GM23338 (cell line): ENCODE results near the gene PDCD4.

Experiments used
- EZH2 ChIP-seq: fragments of 200-600 bp; sonication (generic); IDR thresholded peaks from one replicate; pipeline ENCODE4 v1.8.0; 2017; ENCODE audit warnings: antibody characterized with exemption, mild to moderate bottlenecking, low read depth; ENCODE audit not compliant: unreplicated experiment
- EZH2phosphoT487 ChIP-seq: fragments of 200-600 bp; sonication (generic); IDR thresholded peaks from one replicate; pipeline ENCODE4 v1.8.1; 2018; ENCODE audit warnings: antibody characterized with exemption; ENCODE audit not compliant: unreplicated experiment
- ZNF114 ChIP-seq: fragments of 250-450 bp; sonication (Bioruptor Pico); IDR thresholded peaks from 2 replicates; pipeline ENCODE4 v1.5.0; 2020; ENCODE audit warnings: mild to moderate bottlenecking, moderate library complexity
- TF ChIP-seq, protein P1 (sequence below), 2 experiments: fragments of 200-600 bp in 1 of 2; sonication (generic) in 1 of 2; conservative IDR thresholded peaks; 2 replicates each; pipeline versions ENCODE4 v1.5.1 to v1.6.1; 2016 to 2017; ENCODE audit warnings: antibody characterized with exemption in 2 of 2, low read depth in 2 of 2, mild to moderate bottlenecking in 2 of 2, moderate library complexity in 1 of 2
- TF ChIP-seq, protein P2 (sequence below): IDR thresholded peaks from one replicate; pipeline ENCODE4 v1.6.1; 2018; ENCODE audit warnings: antibody characterized with exemption; ENCODE audit not compliant: unreplicated experiment

GRCh38 chr10:110871298-110872084 lies at the start of gene PDCD4:
- no peak for TF ChIP-seq EZH2phosphoT487
- TF ChIP-seq, protein P1, sequence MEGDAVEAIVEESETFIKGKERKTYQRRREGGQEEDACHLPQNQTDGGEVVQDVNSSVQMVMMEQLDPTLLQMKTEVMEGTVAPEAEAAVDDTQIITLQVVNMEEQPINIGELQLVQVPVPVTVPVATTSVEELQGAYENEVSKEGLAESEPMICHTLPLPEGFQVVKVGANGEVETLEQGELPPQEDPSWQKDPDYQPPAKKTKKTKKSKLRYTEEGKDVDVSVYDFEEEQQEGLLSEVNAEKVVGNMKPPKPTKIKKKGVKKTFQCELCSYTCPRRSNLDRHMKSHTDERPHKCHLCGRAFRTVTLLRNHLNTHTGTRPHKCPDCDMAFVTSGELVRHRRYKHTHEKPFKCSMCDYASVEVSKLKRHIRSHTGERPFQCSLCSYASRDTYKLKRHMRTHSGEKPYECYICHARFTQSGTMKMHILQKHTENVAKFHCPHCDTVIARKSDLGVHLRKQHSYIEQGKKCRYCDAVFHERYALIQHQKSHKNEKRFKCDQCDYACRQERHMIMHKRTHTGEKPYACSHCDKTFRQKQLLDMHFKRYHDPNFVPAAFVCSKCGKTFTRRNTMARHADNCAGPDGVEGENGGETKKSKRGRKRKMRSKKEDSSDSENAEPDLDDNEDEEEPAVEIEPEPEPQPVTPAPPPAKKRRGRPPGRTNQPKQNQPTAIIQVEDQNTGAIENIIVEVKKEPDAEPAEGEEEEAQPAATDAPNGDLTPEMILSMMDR (conservative IDR thresholded peaks at IDR 0.05; ENCODE audit: low read depth in 2 of 2): no peak
- TF ChIP-seq EZH2: no peak
- TF ChIP-seq, protein P2, sequence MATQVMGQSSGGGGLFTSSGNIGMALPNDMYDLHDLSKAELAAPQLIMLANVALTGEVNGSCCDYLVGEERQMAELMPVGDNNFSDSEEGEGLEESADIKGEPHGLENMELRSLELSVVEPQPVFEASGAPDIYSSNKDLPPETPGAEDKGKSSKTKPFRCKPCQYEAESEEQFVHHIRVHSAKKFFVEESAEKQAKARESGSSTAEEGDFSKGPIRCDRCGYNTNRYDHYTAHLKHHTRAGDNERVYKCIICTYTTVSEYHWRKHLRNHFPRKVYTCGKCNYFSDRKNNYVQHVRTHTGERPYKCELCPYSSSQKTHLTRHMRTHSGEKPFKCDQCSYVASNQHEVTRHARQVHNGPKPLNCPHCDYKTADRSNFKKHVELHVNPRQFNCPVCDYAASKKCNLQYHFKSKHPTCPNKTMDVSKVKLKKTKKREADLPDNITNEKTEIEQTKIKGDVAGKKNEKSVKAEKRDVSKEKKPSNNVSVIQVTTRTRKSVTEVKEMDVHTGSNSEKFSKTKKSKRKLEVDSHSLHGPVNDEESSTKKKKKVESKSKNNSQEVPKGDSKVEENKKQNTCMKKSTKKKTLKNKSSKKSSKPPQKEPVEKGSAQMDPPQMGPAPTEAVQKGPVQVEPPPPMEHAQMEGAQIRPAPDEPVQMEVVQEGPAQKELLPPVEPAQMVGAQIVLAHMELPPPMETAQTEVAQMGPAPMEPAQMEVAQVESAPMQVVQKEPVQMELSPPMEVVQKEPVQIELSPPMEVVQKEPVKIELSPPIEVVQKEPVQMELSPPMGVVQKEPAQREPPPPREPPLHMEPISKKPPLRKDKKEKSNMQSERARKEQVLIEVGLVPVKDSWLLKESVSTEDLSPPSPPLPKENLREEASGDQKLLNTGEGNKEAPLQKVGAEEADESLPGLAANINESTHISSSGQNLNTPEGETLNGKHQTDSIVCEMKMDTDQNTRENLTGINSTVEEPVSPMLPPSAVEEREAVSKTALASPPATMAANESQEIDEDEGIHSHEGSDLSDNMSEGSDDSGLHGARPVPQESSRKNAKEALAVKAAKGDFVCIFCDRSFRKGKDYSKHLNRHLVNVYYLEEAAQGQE: no peak
- TF ChIP-seq ZNF114 (CRISPR knock-in tag): no peak
